PC-3 (cell line): ENCODE results near the gene FAM174B.

ENCODE experiments used
- EZH2phosphoT487 ChIP-seq: fragments of 300-600 bp; sonication (generic); IDR thresholded peaks from 2 replicates; pipeline ENCODE4 v1.6.1; 2018; ENCODE audit warnings: mild to moderate bottlenecking, antibody characterized with exemption, low read length, borderline replicate concordance
- TF ChIP-seq, protein P1 (sequence below): fragments of 300-600 bp; sonication (generic); conservative IDR thresholded peaks from 2 replicates; pipeline ENCODE4 v1.5.1; 2017; ENCODE audit warnings: antibody characterized with exemption, low read depth, mild to moderate bottlenecking, low read length

DNA sequence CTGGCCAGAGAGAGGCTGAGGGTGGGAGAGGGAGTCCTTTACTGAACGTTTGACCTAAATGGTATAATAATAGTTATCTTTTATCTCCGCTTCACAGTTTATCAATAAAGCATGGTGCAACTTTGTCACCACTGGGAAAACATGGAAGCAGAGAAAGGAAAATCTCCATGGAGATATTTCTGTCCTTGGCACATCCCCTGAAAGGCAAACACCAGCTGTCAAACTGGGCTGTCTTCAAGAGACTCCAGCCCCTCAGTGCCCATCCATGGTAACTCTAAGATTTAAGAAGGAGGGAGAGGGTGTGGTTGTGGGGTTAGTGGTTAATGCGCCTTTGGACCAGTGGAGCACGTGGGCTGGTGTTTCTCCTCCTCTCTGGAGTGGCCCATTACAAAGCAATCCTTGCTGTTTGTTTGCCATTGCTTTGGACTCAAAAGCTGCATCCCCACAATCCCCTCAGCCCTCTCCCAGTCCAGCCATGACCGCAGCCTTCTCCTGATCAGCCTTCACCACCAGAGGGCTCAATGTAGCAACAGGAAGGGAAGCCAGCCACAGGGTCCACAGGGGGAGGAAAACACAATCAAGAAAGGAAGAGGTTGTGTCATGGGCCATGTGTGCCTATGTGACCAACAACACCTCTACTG is 38.2 kb upstream of the FAM174B start:
- TF ChIP-seq, protein P1, sequence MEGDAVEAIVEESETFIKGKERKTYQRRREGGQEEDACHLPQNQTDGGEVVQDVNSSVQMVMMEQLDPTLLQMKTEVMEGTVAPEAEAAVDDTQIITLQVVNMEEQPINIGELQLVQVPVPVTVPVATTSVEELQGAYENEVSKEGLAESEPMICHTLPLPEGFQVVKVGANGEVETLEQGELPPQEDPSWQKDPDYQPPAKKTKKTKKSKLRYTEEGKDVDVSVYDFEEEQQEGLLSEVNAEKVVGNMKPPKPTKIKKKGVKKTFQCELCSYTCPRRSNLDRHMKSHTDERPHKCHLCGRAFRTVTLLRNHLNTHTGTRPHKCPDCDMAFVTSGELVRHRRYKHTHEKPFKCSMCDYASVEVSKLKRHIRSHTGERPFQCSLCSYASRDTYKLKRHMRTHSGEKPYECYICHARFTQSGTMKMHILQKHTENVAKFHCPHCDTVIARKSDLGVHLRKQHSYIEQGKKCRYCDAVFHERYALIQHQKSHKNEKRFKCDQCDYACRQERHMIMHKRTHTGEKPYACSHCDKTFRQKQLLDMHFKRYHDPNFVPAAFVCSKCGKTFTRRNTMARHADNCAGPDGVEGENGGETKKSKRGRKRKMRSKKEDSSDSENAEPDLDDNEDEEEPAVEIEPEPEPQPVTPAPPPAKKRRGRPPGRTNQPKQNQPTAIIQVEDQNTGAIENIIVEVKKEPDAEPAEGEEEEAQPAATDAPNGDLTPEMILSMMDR: peak; percentile 66
- TF ChIP-seq EZH2phosphoT487: no peak
